NCI-H2107 treated with DMSO at 0.1 percent for 48 hours (cell line): Measurements from ENCODE around the gene SRGAP2C.
"Not testable (repeated sequence)": the region's sequence is repeated elsewhere in the genome, so short reads cannot be mapped to it uniquely, and the experiment has no call there.

ENCODE experiments used
- DNase-seq: peaks from one replicate; lab custom pipeline; 2025; ENCODE audit not compliant: unreplicated experiment; lab: John Stamatoyannopoulos, UW

Gene SRGAP2C

GRCh38 chr1:121414905-121415304, 230.1 kb downstream of the SRGAP2C start:
- DNase-seq, result no peak

GRCh38 chr1:121417325-121417923, 232.6 kb downstream of the SRGAP2C start:
- DNase-seq, result no peak

GRCh38 chr1:121418369-121419049, 233.7 kb downstream of the SRGAP2C start:
- DNase-seq, result no peak

- not testable (repeated sequence) for DNase-seq
These were observed 234.4 kb downstream of the SRGAP2C start for GRCh38 chr1:121419050-121419615.

- DNase-seq, result not testable (repeated sequence)
These were observed 236.7 kb downstream of the SRGAP2C start for GRCh38 chr1:121421490-121421889.

GRCh38 chr1:121423956-121424355, 239.2 kb downstream of the SRGAP2C start:
- not testable (repeated sequence) for DNase-seq

- not testable (repeated sequence) for DNase-seq
These were observed 248.7 kb downstream of the SRGAP2C start for GRCh38 chr1:121433517-121433916.

GRCh38 chr1:121438862-121439261, 254.1 kb downstream of the SRGAP2C start:
- DNase-seq, result not testable (repeated sequence)

- no peak for DNase-seq
These were observed 256.2 kb downstream of the SRGAP2C start for GRCh38 chr1:121440993-121441392.
